GM12878 (cell line): Measurements from ENCODE around the gene GRM5. TPM values are rescaled to one million over a fixed set of nuclear protein-coding genes. Genes with fewer than 3 reads are reported as not detected.
"Not testable (repeated sequence)": the region's sequence is repeated elsewhere in the genome, so short reads cannot be mapped to it uniquely, and the experiment has no call there.

ENCODE experiments used
- ATAC-seq: fragments of 200-7000 bp; cut with Tn5 transposase; 3 replicates; pipeline ENCODE4 v1.9.1; 2020; ENCODE audit warnings: mild to moderate bottlenecking, moderate library complexity
- BruUV-seq: library from RNA; stranded (reverse); fragments of 400-500 nt; replicated peaks from 2 replicates; lab custom pipeline; 2021; lab: Mats Ljungman, UMichigan
- CTCF ChIA-PET: fragments of 300-600 bp; sonication (Branson Sonifier 250); formaldehyde crosslinking; extraction: SDS; loops from one replicate; lab custom pipeline; 2021; ENCODE audit warnings: inconsistent platforms; lab: Yijun Ruan, JAX
- POLR2A ChIA-PET: fragments of 350-600 bp; formaldehyde crosslinking; extraction: SDS; loops from one replicate; lab custom pipeline; 2021; ENCODE audit warnings: inconsistent platforms; lab: Charles Lee
- RAD21 ChIA-PET: fragments of 300-600 bp; sonication (Branson Sonifier 250); formaldehyde crosslinking; loops from one replicate; lab custom pipeline; 2023; ENCODE audit warnings: antibody characterized with exemption; ENCODE audit not compliant: unreplicated experiment; lab: Charles Lee
- SMC1A ChIA-PET: fragments of 300-600 bp; sonication (Branson Sonifier 250); formaldehyde crosslinking; loops from one replicate; lab custom pipeline; 2023; ENCODE audit not compliant: unreplicated experiment, uncharacterized antibody; lab: Charles Lee
- DNase-seq: peaks from one replicate; pipeline ENCODE4 v3.0.0-alpha.2; 2011; ENCODE audit warnings: low read depth, low spot score
- FAIRE-seq: peaks from 3 replicates; lab custom pipeline; 2011; peaks lifted over from hg19 to GRCh38; lab: Jason Lieb, UNC
- H2AFZ ChIP-seq: 2 replicates; pipeline ENCODE4 v1.6.0; 2011; ENCODE audit warnings: low read depth, low read length, control low read depth; ENCODE audit not compliant: control insufficient read depth
- H3K27ac ChIP-seq: 2 replicates; pipeline ENCODE4 v1.5.1; 2011; ENCODE audit warnings: control low read depth; ENCODE audit not compliant: control insufficient read depth, insufficient read depth
- H3K27me3 ChIP-seq, 2 experiments: replicated peaks in 1 of 2; 2 replicates each; pipeline versions ENCODE4 v1.6.0 to v1.6.1; 2011; ENCODE audit warnings: low read length in 1 of 2; ENCODE audit not compliant: control insufficient read depth in 2 of 2, insufficient read depth in 2 of 2
- H3K36me3 ChIP-seq, 2 experiments: 2 replicates each; pipeline ENCODE4 v1.5.1; 2011; ENCODE audit warnings: low read length in 1 of 2; ENCODE audit not compliant: control insufficient read depth in 2 of 2, insufficient read depth in 2 of 2
- H3K4me1 ChIP-seq: 2 replicates; pipeline ENCODE4 v1.6.1; 2011; ENCODE audit warnings: mild to moderate bottlenecking, low read length, moderate library complexity, mixed read lengths; ENCODE audit not compliant: control insufficient read depth, insufficient read depth
- H3K4me2 ChIP-seq: 2 replicates; pipeline ENCODE4 v1.6.0; 2011; ENCODE audit warnings: control low read depth; ENCODE audit not compliant: control insufficient read depth, insufficient read depth
- H3K4me3 ChIP-seq: fragments of 200-600 bp; sonication (generic); 2 replicates; pipeline ENCODE4 v1.5.1; 2016
- H3K79me2 ChIP-seq: 2 replicates; pipeline ENCODE4 v1.6.0; 2011; ENCODE audit warnings: low read length; ENCODE audit not compliant: control insufficient read depth, insufficient read depth
- H3K9ac ChIP-seq: 2 replicates; pipeline ENCODE4 v1.8.0; 2011; ENCODE audit warnings: low read length, control low read depth, mixed read lengths; ENCODE audit not compliant: control insufficient read depth, insufficient read depth
- H3K9me3 ChIP-seq: replicated peaks from 3 replicates; pipeline ENCODE4 v1.5.1; 2011; ENCODE audit warnings: mild to moderate bottlenecking, low read length; ENCODE audit not compliant: control insufficient read depth, insufficient read depth
- H4K20me1 ChIP-seq: 2 replicates; pipeline ENCODE4 v1.6.0; 2011; ENCODE audit not compliant: control insufficient read depth, insufficient read depth
- PKNOX1 ChIP-seq: fragments of 450-650 bp; IDR thresholded peaks from 2 replicates; pipeline ENCODE4 v1.6.1; 2016; ENCODE audit warnings: mild to moderate bottlenecking
- WGBS: methylation state at CpG from one replicate; pipeline ENCODE4 v1.1.6; 2016; ENCODE audit warnings: low lambda C conversion rate; ENCODE audit not compliant: insufficient replicate concordance, insufficient coverage; ENCODE audit errors: missing lambda C conversion rate; 5-methylcytosine and 5-hydroxymethylcytosine counted together
- in situ Hi-C: fragments of 300-500 bp; cut with MboI; formaldehyde crosslinking; loops from 9 replicates; pipeline ENCODE4 v1.14.3; 2018; ENCODE audit warnings: mixed read lengths
- intact Hi-C: fragments of 100-400 bp; cut with micrococcal nuclease; formaldehyde crosslinking; loops from one replicate; pipeline ENCODE4 v1.14.2; 2022; ENCODE audit not compliant: unreplicated experiment
- polyA plus RNA-seq, 11 experiments: library from polyadenylated mRNA; depleted of rRNA in 4 of 11; unstranded in 6 of 11; stranded (reverse) in 5 of 11; fragments of >200 nt; fragmentation: Nextera tagmentation in 4 of 11; fragmentation: Illumina TruSeq in 1 of 11; extraction: Ambion mirVana in 4 of 11; extraction: Trizol in 1 of 11; gene quantifications; 1 replicate in 1 of 11; 2 replicates in 10 of 11; pipeline versions ENCODE4 v1.2.1 to v1.2.3, GENCODE V29; 2011 to 2016; ENCODE audit warnings: inconsistent platforms in 2 of 11, missing spikeins in 2 of 11, low read depth in 1 of 11
- total RNA-seq, 4 experiments: library from RNA; depleted of rRNA in 3 of 4; stranded (reverse); fragments of >200 nt in 3 of 4; fragmentation: Illumina TruSeq in 1 of 4; extraction: Trizol in 1 of 4; gene quantifications; 2 replicates each; pipeline versions ENCODE4 v1.2.1 to v1.2.3, GENCODE V29; 2013 to 2021

GRM5 gene
- total and polyA plus RNA-seq, 10 of the 15 experiments (the other 5 are each of a cell fraction or from before 2014, with no cell fraction given): not detected

GRCh38 chr11:88535266-88535665, 530.5 kb downstream of the GRM5 start:
- Histone ChIP-seq H3K27ac (no peak overlapping the region), H2AFZ (no peak overlapping the region; the same call in 1 of the 2 replicates), H3K9me3 (no peaks in the 10 kb centered on the region; the same call in 1 of the 3 replicates), H3K4me1 (no peaks in the 10 kb centered on the region), H3K36me3 (no peaks in the 10 kb centered on the region), H3K4me3 (no peak overlapping the region), H3K4me2 (no peak overlapping the region), H3K9ac (no peak overlapping the region), H3K27me3 (no peaks in the 10 kb centered on the region), H3K79me2 (no peaks in the 10 kb centered on the region), H4K20me1 (no peaks in the 10 kb centered on the region)
- DNase-seq: no peak
- in situ Hi-C loops (loop anchor here (25.0 kb wide), 1 partner anchor 523 kb away; no protein-coding TSS in a partner anchor), intact Hi-C loops (no loop called here)
- CTCF ChIA-PET: interaction anchor here (0.7 to 3.6 kb wide), 3 partner anchors 17 to 519 kb away, joined by 3 to 15 read pairs (median 6); no protein-coding TSS in a partner anchor
- no TSS peak for BruUV-seq
- RAD21 ChIA-PET: interaction anchor here (1.0 to 1.5 kb wide), 2 partner anchors 180 to 519 kb away, joined by 3 to 4 read pairs; no protein-coding TSS in a partner anchor
- TF ChIP-seq PKNOX1: no peak
- POLR2A ChIA-PET: no interaction called here
- ATAC-seq: no peak
- SMC1A ChIA-PET: interaction anchor here (3.7 kb wide), 1 partner anchor 12 kb away, joined by 11 read pairs; no protein-coding TSS in a partner anchor
- 0% methylated on average over 2 of the region's 2 CpGs for WGBS
- FAIRE-seq: no peak

GRCh38 chr11:88534706-88535105, 531.1 kb downstream of the GRM5 start:
- FAIRE-seq, H3K4me3 ChIP-seq, POLR2A ChIA-PET, H3K9ac ChIP-seq, SMC1A ChIA-PET, H2AFZ ChIP-seq, RAD21 ChIA-PET, H4K20me1 ChIP-seq, CTCF ChIA-PET, ATAC-seq, intact Hi-C loops, H3K4me1 ChIP-seq, H3K27me3 ChIP-seq, H3K36me3 ChIP-seq, BruUV-seq, H3K9me3 ChIP-seq, DNase-seq, H3K79me2 ChIP-seq, H3K4me2 ChIP-seq, H3K27ac ChIP-seq: not testable (repeated sequence)
- in situ Hi-C loops: loop anchor here (25.0 kb wide), 1 partner anchor 522 kb away; no protein-coding TSS in a partner anchor
- 0% methylated on average over 1 of the region's 1 CpG for WGBS
